SU-DHL-6 (cell line): ENCODE data around the gene ASIP.
"Not testable (repeated sequence)": the region's sequence is repeated elsewhere in the genome, so short reads cannot be mapped to it uniquely, and the experiment has no call there.

Experiments used
- H2AFZ ChIP-seq: fragments of 200-600 bp; sonication (generic); 2 replicates; pipeline ENCODE4 v1.6.1; 2014; ENCODE audit warnings: low read depth, mild to moderate bottlenecking, moderate library complexity, mixed read lengths, antibody characterized with exemption, low read length; ENCODE audit not compliant: severe bottlenecking
- H3F3A ChIP-seq: fragments of 200-600 bp; shearing (Covaris generic); 2 replicates; pipeline ENCODE4 v1.6.0; 2016; ENCODE audit warnings: antibody characterized with exemption, mild to moderate bottlenecking; ENCODE audit not compliant: insufficient read depth
- H3K27ac ChIP-seq: fragments of 200-600 bp; sonication (generic); 2 replicates; pipeline ENCODE4 v1.5.1; 2016; ENCODE audit warnings: low read depth, mild to moderate bottlenecking, low read length, moderate library complexity, mixed read lengths
- H3K27me3 ChIP-seq: fragments of 200-600 bp; sonication (generic), shearing (Covaris generic); 2 replicates; pipeline ENCODE4 v1.6.0; 2014; ENCODE audit warnings: mild to moderate bottlenecking, low read length
- H3K36me3 ChIP-seq: fragments of 200-600 bp; sonication (generic); 2 replicates; pipeline ENCODE4 v1.6.1; 2014; ENCODE audit warnings: mild to moderate bottlenecking, low read length, mixed read lengths
- H3K4me2 ChIP-seq: fragments of 300-600, 200-600 bp; shearing (Covaris generic), sonication (generic); 2 replicates; pipeline ENCODE4 v1.6.0; 2014; ENCODE audit warnings: low read length, low read depth, mild to moderate bottlenecking; ENCODE audit not compliant: poor library complexity, severe bottlenecking
- H3K4me3 ChIP-seq: fragments of 200-600 bp; sonication (generic); 2 replicates; pipeline ENCODE4 v1.5.1; 2014; ENCODE audit warnings: antibody characterized with exemption, low read length, mild to moderate bottlenecking, mixed read lengths; ENCODE audit not compliant: insufficient read depth, poor library complexity, severe bottlenecking
- H3K79me2 ChIP-seq: fragments of 200-600 bp; sonication (generic); 2 replicates; pipeline ENCODE4 v1.6.1; 2014; ENCODE audit warnings: mild to moderate bottlenecking, low read length, moderate library complexity; ENCODE audit not compliant: insufficient read depth
- H3K9ac ChIP-seq: fragments of 200-600 bp; sonication (generic); 2 replicates; pipeline ENCODE4 v1.7.0; 2014; ENCODE audit warnings: mild to moderate bottlenecking, low read length
- H3K9me2 ChIP-seq: fragments of 200-600 bp; sonication (generic); replicated peaks from 2 replicates; pipeline ENCODE4 v1.6.1; 2014; ENCODE audit warnings: low read length; ENCODE audit not compliant: insufficient read depth
- H3K9me3 ChIP-seq: fragments of 200-600 bp; sonication (generic); 2 replicates; pipeline ENCODE4 v1.6.1; 2014; ENCODE audit warnings: low read length, mixed read lengths; ENCODE audit not compliant: insufficient read depth
- H4K20me1 ChIP-seq: fragments of 200-600 bp; sonication (generic); 2 replicates; pipeline ENCODE4 v1.6.1; 2014; ENCODE audit warnings: low read depth, mild to moderate bottlenecking, antibody characterized with exemption, low read length, moderate library complexity, mixed read lengths
- CTCF ChIP-seq: fragments of 200-600 bp; sonication (generic); IDR thresholded peaks from one replicate; pipeline ENCODE4 v1.5.1; 2017; ENCODE audit warnings: antibody characterized with exemption, mild to moderate bottlenecking, low read length, moderate library complexity; ENCODE audit not compliant: insufficient read depth, poor library complexity, severe bottlenecking
- EZH2phosphoT487 ChIP-seq: fragments of 200-600 bp; sonication (generic), shearing (Covaris generic); conservative IDR thresholded peaks from 2 replicates; pipeline ENCODE4 v1.6.1; 2018; ENCODE audit warnings: mild to moderate bottlenecking, antibody characterized with exemption, low read length, moderate library complexity, mixed read lengths

The ASIP gene

GRCh38 chr20:34260208-34260942 is 19.2 kb downstream of the ASIP start:
- Histone ChIP-seq H3K4me2 (no peak overlapping the region), H3K27me3 (no peaks in the 10 kb centered on the region), H3F3A (no peaks in the 10 kb centered on the region), H3K9me3 (no peaks in the 10 kb centered on the region), H2AFZ (no peak overlapping the region), H3K9me2 (no peaks in the 10 kb centered on the region), H3K9ac (no peak overlapping the region), H3K4me3 (no peak overlapping the region), H3K79me2 (no peaks in the 10 kb centered on the region), H3K27ac (no peak overlapping the region), H3K36me3 (no peaks in the 10 kb centered on the region), H4K20me1 (no peaks in the 10 kb centered on the region)
- no peak for TF ChIP-seq EZH2phosphoT487
- TF ChIP-seq CTCF: no peak

- no peak overlapping the region for H3K27ac ChIP-seq
- H3F3A ChIP-seq: no peaks in the 10 kb centered on the region
- no peaks in the 10 kb centered on the region for H3K27me3 ChIP-seq
- no peaks in the 10 kb centered on the region for H3K36me3 ChIP-seq
- H3K9me3 ChIP-seq: no peaks in the 10 kb centered on the region
- no peak overlapping the region for H3K4me2 ChIP-seq
- H3K4me3 ChIP-seq: no peak overlapping the region
- H2AFZ ChIP-seq: no peak overlapping the region
- no peaks in the 10 kb centered on the region for H4K20me1 ChIP-seq
- no peak for TF ChIP-seq EZH2phosphoT487
- TF ChIP-seq CTCF: no peak
- H3K9ac ChIP-seq: no peak overlapping the region
- no peaks in the 10 kb centered on the region for H3K79me2 ChIP-seq
- no peaks in the 10 kb centered on the region for H3K9me2 ChIP-seq
These were observed 21.5 kb downstream of the ASIP start for GRCh38 chr20:34262488-34263288.

DNA sequence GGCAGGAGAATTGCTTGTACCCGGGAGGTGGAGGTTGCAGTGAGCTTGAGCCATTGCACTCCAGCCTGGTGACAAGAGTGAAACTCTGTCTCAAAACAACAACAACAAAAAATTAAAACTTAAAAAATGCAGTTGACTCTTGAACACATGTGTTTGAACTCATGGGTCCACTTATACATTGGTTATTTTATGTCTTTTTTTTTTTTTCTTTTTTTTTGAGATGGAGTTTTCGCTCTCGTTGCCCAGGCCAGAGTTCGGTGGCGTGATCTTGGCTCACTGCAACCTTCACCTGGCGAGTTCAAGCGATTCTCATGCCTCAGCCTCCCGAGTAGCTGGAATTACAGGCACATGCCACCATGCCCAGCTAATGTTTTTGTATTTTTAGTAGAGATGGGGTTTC is 22.2 kb downstream of the ASIP start:
- H3F3A ChIP-seq, H3K27ac ChIP-seq, H3K27me3 ChIP-seq, H2AFZ ChIP-seq, H3K9me3 ChIP-seq, H3K9me2 ChIP-seq, H3K4me2 ChIP-seq, H3K79me2 ChIP-seq, H3K9ac ChIP-seq, H3K4me3 ChIP-seq, H3K36me3 ChIP-seq, H4K20me1 ChIP-seq: not testable (repeated sequence)

DNA sequence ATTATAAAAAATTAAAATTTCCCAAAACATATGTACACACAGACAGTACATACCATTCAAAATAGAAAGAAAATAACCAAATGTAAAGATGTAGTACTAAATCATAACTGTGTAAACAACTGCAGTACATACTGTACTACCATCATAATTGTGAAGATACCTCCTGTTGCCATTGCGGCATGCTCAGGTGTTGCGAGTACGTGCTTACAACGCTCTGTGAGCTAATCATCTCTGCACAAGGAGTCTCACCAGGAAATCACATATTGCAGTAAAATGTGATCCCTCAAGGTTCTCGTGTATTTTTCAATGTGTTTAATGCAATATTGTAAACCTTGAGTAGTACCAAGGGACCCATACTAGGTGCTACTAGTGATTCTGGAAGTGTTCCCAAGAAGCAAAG is 22.9 kb downstream of the ASIP start:
- Histone ChIP-seq H3K27me3 (no peaks in the 10 kb centered on the region), H3K9me3 (no peaks in the 10 kb centered on the region), H3K4me3 (no peak overlapping the region), H3K4me2 (no peak overlapping the region), H2AFZ (no peak overlapping the region), H4K20me1 (no peaks in the 10 kb centered on the region), H3K36me3 (no peaks in the 10 kb centered on the region), H3F3A (no peaks in the 10 kb centered on the region), H3K9ac (no peak overlapping the region), H3K27ac (no peak overlapping the region), H3K9me2 (no peaks in the 10 kb centered on the region), H3K79me2 (no peaks in the 10 kb centered on the region)
- no peak for TF ChIP-seq CTCF
- no peak for TF ChIP-seq EZH2phosphoT487
